ENCODE measurements around the gene VEZT.

Gene VEZT

DNA sequence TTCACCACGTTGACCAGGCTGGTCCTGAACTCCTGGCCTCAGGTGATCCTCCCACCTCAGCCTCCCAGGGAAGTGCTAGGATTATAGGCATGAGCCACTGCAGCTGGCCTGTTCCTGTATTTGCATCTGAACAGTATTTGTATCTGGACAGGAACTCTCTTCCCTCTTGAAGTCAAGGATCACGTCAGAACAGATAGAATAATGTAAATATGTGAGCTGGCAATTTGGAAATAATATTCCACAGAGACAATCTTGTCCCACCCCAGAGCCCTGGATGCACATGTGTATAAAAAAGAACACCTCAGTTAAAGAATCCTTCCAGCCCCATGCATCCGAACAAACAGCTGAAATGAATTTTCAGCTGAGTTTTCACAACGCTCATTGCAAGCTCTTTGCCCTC lies 118.3 kb downstream of the VEZT start:
- no peak overlapping the region for H3K4me3 ChIP-seq (ENCODE audit: low read depth, low read length)
- TF ChIP-seq, protein P1, sequence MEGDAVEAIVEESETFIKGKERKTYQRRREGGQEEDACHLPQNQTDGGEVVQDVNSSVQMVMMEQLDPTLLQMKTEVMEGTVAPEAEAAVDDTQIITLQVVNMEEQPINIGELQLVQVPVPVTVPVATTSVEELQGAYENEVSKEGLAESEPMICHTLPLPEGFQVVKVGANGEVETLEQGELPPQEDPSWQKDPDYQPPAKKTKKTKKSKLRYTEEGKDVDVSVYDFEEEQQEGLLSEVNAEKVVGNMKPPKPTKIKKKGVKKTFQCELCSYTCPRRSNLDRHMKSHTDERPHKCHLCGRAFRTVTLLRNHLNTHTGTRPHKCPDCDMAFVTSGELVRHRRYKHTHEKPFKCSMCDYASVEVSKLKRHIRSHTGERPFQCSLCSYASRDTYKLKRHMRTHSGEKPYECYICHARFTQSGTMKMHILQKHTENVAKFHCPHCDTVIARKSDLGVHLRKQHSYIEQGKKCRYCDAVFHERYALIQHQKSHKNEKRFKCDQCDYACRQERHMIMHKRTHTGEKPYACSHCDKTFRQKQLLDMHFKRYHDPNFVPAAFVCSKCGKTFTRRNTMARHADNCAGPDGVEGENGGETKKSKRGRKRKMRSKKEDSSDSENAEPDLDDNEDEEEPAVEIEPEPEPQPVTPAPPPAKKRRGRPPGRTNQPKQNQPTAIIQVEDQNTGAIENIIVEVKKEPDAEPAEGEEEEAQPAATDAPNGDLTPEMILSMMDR (IDR thresholded peaks at IDR 0.05; ENCODE audit: low read depth, low read length): no peak

DNA sequence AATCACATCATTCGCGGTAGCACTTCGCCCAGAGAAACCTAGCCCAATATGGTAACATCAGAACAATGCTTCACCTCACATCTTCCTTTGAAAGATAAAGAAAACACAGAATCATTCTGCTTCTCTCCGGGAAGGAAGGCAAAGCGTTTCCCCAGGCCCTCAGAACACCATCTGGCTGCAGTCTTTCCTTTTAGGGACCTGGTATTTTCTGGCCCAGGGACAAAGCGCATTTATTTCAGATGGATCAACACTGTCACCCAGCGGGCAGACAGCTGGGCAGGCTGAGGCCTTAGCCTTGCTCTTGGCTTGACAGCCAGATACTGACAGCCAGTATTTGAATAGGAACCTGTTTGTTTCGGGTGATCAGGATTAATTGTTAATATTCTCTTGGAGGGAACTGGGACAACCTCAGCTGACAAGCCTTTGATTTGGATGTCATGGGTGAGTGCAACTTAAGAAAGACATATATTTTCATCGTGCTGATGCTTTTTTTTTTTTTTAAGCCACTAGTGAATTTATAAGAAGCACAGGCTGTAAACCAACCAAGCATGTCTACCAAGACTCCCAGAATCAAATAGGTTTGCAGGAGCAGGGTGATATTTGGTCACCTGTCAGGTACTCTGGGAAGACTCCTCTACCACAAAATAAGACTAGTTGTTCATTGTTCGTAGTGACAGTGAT lies 118.9 kb downstream of the VEZT start:
- H3K4me3 ChIP-seq (ENCODE audit: low read depth, low read length): no peak overlapping the region
- TF ChIP-seq, protein P1 (IDR thresholded peaks at IDR 0.05; ENCODE audit: low read depth, low read length): peak; percentile 98

DNA sequence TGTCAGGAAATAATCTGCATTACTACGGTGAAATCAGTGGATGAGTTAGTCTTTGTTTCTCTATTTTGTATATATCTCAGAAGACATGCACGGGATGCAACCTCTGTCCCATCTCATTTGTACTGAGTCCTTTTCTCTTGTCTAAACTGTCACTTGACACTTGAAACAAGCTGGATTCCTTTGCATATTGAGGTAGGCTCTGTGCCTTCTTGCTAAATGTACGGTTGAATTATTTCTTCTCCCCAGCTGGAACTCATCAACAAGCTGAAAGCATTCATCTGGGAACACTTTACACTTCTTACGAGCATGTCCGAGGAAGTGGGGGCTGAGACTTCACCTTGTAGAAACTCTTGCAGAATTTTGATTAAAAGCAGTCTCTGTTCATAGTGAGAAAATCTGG lies 119.5 kb downstream of the VEZT start:
- TF ChIP-seq, protein P1 (IDR thresholded peaks at IDR 0.05; ENCODE audit: low read depth, low read length): no peak
- H3K4me3 ChIP-seq (ENCODE audit: low read depth, low read length): no peak overlapping the region

DNA sequence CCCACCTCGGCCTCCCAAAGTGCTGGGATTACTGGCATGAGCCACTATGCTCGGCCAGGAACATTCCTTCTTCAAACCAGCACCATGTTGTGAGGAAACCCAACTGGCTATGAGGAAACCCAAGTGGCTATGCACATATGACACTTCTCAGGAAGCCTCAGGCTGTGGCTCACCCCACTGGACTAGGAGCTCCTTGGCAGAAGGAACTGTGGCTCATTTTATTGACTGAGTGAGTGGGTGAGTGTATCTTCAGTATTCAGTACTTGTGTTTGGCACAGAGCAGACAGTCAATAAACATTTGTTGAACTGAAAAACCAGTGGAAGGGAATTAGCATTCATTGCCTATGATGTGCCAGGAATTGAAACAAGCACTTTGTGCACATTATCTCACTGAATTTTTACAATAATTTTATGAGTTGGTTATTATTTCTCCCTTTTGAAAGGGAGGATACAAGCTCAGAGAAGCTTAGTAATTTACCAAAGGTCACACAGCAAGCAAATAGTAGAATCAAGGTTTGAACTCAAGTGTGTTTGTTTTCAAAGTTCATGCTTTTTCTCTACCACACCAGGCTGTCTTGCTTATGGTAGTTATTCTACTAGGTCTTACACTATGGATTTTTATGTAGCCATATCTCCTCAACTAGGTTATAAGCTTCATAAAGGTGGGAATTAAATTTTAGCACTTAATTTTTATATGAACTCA lies 121.6 kb downstream of the VEZT start:
- TF ChIP-seq, protein P1 (IDR thresholded peaks at IDR 0.05; ENCODE audit: low read depth, low read length): no peak
- H3K4me3 ChIP-seq (ENCODE audit: low read depth, low read length): no peak overlapping the region

DNA sequence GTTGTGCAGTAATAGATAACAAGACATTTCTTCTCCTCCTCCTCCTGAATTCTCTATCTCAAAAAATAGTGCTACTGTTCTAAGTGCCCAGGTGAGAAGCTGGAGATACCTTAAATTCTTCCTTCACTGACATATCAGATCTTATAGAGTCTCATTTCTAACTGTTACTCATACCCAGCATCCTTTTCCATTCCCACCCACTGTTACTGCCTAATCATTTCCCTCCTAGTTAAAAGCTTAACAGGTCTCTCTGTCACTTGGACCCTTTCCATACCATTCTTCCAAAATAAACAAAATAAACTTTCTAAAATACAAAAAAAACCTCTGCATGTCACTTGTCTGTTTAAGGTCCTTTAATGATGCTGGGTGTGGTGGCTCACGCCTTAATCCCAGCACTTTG lies 124.4 kb downstream of the VEZT start:
- TF ChIP-seq, protein P1 (IDR thresholded peaks at IDR 0.05; ENCODE audit: low read depth, low read length): no peak
- H3K4me3 ChIP-seq (ENCODE audit: low read depth, low read length): no peak overlapping the region

DNA sequence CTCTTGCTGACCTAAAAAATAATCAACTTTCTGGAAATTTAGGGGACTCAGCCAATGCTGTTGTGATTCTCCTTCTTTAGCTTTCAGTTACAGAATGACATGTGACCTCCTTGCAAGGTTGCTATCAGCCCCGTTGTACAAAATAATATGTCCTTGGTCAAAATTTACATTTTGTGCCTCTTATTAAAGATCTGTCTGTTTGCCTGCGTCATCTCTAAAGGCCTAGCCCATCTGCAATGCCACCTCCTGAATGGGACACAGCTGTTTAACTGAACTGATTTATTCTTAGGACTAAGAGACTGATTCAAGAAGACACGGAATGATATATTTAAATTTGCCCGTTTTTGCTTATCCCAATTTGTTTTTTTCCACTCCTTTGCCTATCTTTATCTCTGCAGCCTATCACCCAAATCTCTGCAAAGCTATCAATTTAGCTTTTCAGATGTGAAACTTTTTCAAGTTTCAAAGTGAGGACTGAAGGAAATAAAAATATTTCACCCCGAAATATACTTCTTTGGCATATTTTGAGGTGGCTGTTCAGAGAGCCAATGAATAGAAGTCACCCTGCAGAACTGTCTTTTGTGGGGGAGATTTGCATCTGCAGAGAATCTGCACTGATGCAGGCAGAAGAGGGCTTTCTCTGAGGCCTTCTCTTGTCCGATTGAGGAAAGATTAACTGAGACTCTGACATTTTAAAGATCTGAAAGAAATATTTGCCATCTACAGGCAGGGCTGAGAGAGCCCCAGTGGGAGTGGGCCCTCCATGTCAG lies 126.0 kb downstream of the VEZT start:
- TF ChIP-seq, protein P1 (IDR thresholded peaks at IDR 0.05; ENCODE audit: low read depth, low read length): no peak
- no peak overlapping the region for H3K4me3 ChIP-seq (ENCODE audit: low read depth, low read length)

DNA sequence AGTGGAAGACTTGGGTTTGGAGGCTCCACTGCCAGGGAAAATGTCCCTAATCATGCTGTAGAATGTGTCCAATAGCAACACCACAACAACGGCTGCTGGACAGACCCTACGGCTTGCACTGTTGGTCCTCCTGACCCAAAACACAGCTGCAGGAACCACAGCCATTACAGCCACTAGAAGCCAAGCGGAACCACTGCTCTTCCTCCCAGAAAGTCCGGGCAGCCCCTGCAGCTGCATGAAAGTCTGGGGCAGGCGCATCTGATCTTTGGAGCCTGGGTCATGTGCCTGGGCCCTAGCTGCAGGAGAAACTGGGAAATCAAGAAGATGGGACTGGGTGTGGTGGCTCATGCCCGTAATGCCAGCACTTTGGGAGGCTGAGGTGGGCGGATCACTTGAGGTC lies 131.7 kb downstream of the VEZT start:
- no peak overlapping the region for H3K4me3 ChIP-seq (ENCODE audit: low read depth, low read length)
- TF ChIP-seq, protein P1 (IDR thresholded peaks at IDR 0.05; ENCODE audit: low read depth, low read length): no peak

All from WI38 (cell line).